ENCODE results near the gene SLC22A8. TPM values are rescaled to one million over a fixed set of nuclear protein-coding genes. Genes with fewer than 3 reads are reported as not detected.

The SLC22A8 gene
- polyA plus RNA-seq, 3 donors, result not detected

- Histone ChIP-seq H4K20me1 (ENCODE audit: insufficient read depth, low read length) (no peaks in the 10 kb centered on the region), H3K4me2 (replicated peaks; ENCODE audit: extremely low read depth, low read length, poor library complexity, severe bottlenecking) (no peak overlapping the region), H3K27ac (ENCODE audit: low read depth in 1 of 2, low read length in 2 of 2) (no peak overlapping the region), H2AFZ (ENCODE audit: insufficient read depth, low read depth, low read length, poor library complexity, severe bottlenecking) (no peak overlapping the region), H3K9me3 (replicated peaks in 1 of 2; ENCODE audit: control insufficient read depth in 1 of 2, insufficient read depth in 1 of 2, low read length in 2 of 2) (no peaks in the 10 kb centered on the region), H3K79me2 (ENCODE audit: insufficient read depth, low read length) (no peaks in the 10 kb centered on the region), H3K4me1 (ENCODE audit: control insufficient read depth in 1 of 2, insufficient read depth in 2 of 2, low read length in 2 of 2) (no peaks in the 10 kb centered on the region), H3K36me3 (replicated peaks in 1 of 2; ENCODE audit: control insufficient read depth in 1 of 2, insufficient read depth in 2 of 2, low read length in 2 of 2) (no peaks in the 10 kb centered on the region), H3K27me3 (ENCODE audit: control insufficient read depth in 2 of 2, insufficient read depth in 2 of 2, low read length in 2 of 2) (peaks cover 0 to under 1% of the 10 kb centered on the region in 2 donors), H3K4me3 (replicated peaks in 1 of 3; ENCODE audit: low read depth in 2 of 3, low read length in 3 of 3) (no peak overlapping the region), H3K9ac (ENCODE audit: insufficient read depth, low read length, poor library complexity, severe bottlenecking) (no peak overlapping the region)
- H3K27ac Mint-ChIP-seq, result peak overlapping the region in 1 of 7 donors; percentile 66
- H3K36me3 Mint-ChIP-seq, result no peaks in the 10 kb centered on the region
- DNase-seq, result no peak
- intact Hi-C loops (cut with micrococcal nuclease), result no loop called here
- TF ChIP-seq CTCF (IDR thresholded peaks at IDR 0.05), result no peak
- H3K27me3 Mint-ChIP-seq (ENCODE audit: low read depth in 3 of 3), result peaks cover 6 to 10% (median 10%) of the 10 kb centered on the region in 3 donors
- H3K4me3 Mint-ChIP-seq, result no peak overlapping the region
- H3K9me3 Mint-ChIP-seq, result no peaks in the 10 kb centered on the region
- WGBS (ENCODE audit: insufficient coverage), result 87% methylated on average over 3 of the region's 4 CpGs
- peaks cover 8% of the 10 kb centered on the region for H3K4me1 Mint-ChIP-seq
Observed at GRCh38 chr11:62961017-62961570, 54.5 kb downstream of the SLC22A8 start.

- no peak overlapping the region for H3K9ac ChIP-seq (ENCODE audit: insufficient read depth, low read length, poor library complexity, severe bottlenecking)
- no peaks in the 10 kb centered on the region for H3K79me2 ChIP-seq (ENCODE audit: insufficient read depth, low read length)
- H3K4me2 ChIP-seq (replicated peaks; ENCODE audit: extremely low read depth, low read length, poor library complexity, severe bottlenecking), result no peak overlapping the region
- no peaks in the 10 kb centered on the region for H3K27me3 ChIP-seq (ENCODE audit: control insufficient read depth in 2 of 2, insufficient read depth in 2 of 2, low read length in 2 of 2)
- TF ChIP-seq CTCF (IDR thresholded peaks at IDR 0.05), result no peak
- no peak for DNase-seq
- no peaks in the 10 kb centered on the region for H4K20me1 ChIP-seq (ENCODE audit: insufficient read depth, low read length)
- H3K4me1 ChIP-seq (ENCODE audit: control insufficient read depth in 1 of 2, insufficient read depth in 2 of 2, low read length in 2 of 2), result no peaks in the 10 kb centered on the region
- intact Hi-C loops (cut with micrococcal nuclease), result no loop called here
- peaks cover 8% of the 10 kb centered on the region for H3K4me1 Mint-ChIP-seq
- H3K4me3 ChIP-seq (replicated peaks in 1 of 3; ENCODE audit: low read depth in 2 of 3, low read length in 3 of 3), result no peak overlapping the region
- H2AFZ ChIP-seq (ENCODE audit: insufficient read depth, low read depth, low read length, poor library complexity, severe bottlenecking), result no peak overlapping the region
- H3K4me3 Mint-ChIP-seq, result peak overlapping the region in 1 of 2 donors; percentile 24
- no peaks in the 10 kb centered on the region for H3K9me3 Mint-ChIP-seq
- WGBS (ENCODE audit: insufficient coverage), result 90% methylated on average over 1 of the region's 1 CpG
- no peaks in the 10 kb centered on the region for H3K36me3 ChIP-seq (replicated peaks in 1 of 2; ENCODE audit: control insufficient read depth in 1 of 2, insufficient read depth in 2 of 2, low read length in 2 of 2)
- H3K27ac ChIP-seq (ENCODE audit: low read depth in 1 of 2, low read length in 2 of 2), result no peak overlapping the region
- H3K9me3 ChIP-seq (replicated peaks in 1 of 2; ENCODE audit: control insufficient read depth in 1 of 2, insufficient read depth in 1 of 2, low read length in 2 of 2), result no peaks in the 10 kb centered on the region
- H3K27ac Mint-ChIP-seq, result no peak overlapping the region
- no peaks in the 10 kb centered on the region for H3K36me3 Mint-ChIP-seq
- H3K27me3 Mint-ChIP-seq (ENCODE audit: low read depth in 3 of 3), result peaks cover 6 to 10% (median 10%) of the 10 kb centered on the region in 3 donors
Observed at GRCh38 chr11:62959422-62959980, 56.1 kb downstream of the SLC22A8 start.

Measured in CD14-positive monocyte (primary cell).